ENCODE data around the gene MKNK1.

The MKNK1 gene

GRCh38 chr1:46614604-46614984 lies 10.5 kb upstream of the MKNK1 start:
- no peak overlapping the region for H3K4me3 ChIP-seq (ENCODE audit: low read depth, low read length)
- no peak for TF ChIP-seq CTCF (IDR thresholded peaks at IDR 0.05; ENCODE audit: low read depth, low read length)
- no peak for TF ChIP-seq MAX (IDR thresholded peaks at IDR 0.05; ENCODE audit: low read depth, low read length)
- DNase-seq (ENCODE audit: low read depth): no peak

GRCh38 chr1:46613661-46614603 lies 9.9 kb upstream of the MKNK1 start:
- peak; percentile 77 for DNase-seq (ENCODE audit: low read depth)
- no peak overlapping the region for H3K4me3 ChIP-seq (ENCODE audit: low read depth, low read length)
- TF ChIP-seq MAX (IDR thresholded peaks at IDR 0.05; ENCODE audit: low read depth, low read length): no peak
- TF ChIP-seq CTCF (IDR thresholded peaks at IDR 0.05; ENCODE audit: low read depth, low read length): no peak
- TF ChIP-seq POLR2A (IDR thresholded peaks at IDR 0.05; ENCODE audit: extremely low read depth, insufficient read length): no peak
- no peak for TF ChIP-seq MYC (IDR thresholded peaks at IDR 0.05; ENCODE audit: low read depth, low read length)

GRCh38 chr1:46612937-46613660 lies 9.0 kb upstream of the MKNK1 start:
- no peak overlapping the region for H3K4me3 ChIP-seq (ENCODE audit: low read depth, low read length)
- DNase-seq (ENCODE audit: low read depth): no peak
- no peak for TF ChIP-seq POLR2A (IDR thresholded peaks at IDR 0.05; ENCODE audit: extremely low read depth, insufficient read length)
- no peak for TF ChIP-seq MYC (IDR thresholded peaks at IDR 0.05; ENCODE audit: low read depth, low read length)
- no peak for TF ChIP-seq MAX (IDR thresholded peaks at IDR 0.05; ENCODE audit: low read depth, low read length)
- TF ChIP-seq CTCF (IDR thresholded peaks at IDR 0.05; ENCODE audit: low read depth, low read length): no peak

- no peak overlapping the region for H3K4me3 ChIP-seq (ENCODE audit: low read depth, low read length)
- TF ChIP-seq POLR2A (IDR thresholded peaks at IDR 0.05; ENCODE audit: extremely low read depth, insufficient read length): no peak
- no peak for TF ChIP-seq MAX (IDR thresholded peaks at IDR 0.05; ENCODE audit: low read depth, low read length)
- TF ChIP-seq MYC (IDR thresholded peaks at IDR 0.05; ENCODE audit: low read depth, low read length): no peak
- no peak for TF ChIP-seq CTCF (IDR thresholded peaks at IDR 0.05; ENCODE audit: low read depth, low read length)
- peak; percentile 44 for DNase-seq (ENCODE audit: low read depth)
Observed at GRCh38 chr1:46611691-46612221, 7.7 kb upstream of the MKNK1 start.

- TF ChIP-seq MAX (IDR thresholded peaks at IDR 0.05; ENCODE audit: low read depth, low read length) (no peak), CTCF (IDR thresholded peaks at IDR 0.05; ENCODE audit: low read depth, low read length) (no peak), MYC (IDR thresholded peaks at IDR 0.05; ENCODE audit: low read depth, low read length) (no peak), POLR2A (IDR thresholded peaks at IDR 0.05; ENCODE audit: extremely low read depth, insufficient read length) (no peak)
- no peak overlapping the region for H3K4me3 ChIP-seq (ENCODE audit: low read depth, low read length)
- no peak for DNase-seq (ENCODE audit: low read depth)
Observed at GRCh38 chr1:46607345-46608130, 3.5 kb upstream of the MKNK1 start.
